Tibial nerve (tissue), 4 donors: ENCODE measurements around the gene OR2B2.

Experiments used
- EP300 ChIP-seq, 2 donors: sonication (generic); formaldehyde crosslinking; IDR thresholded peaks; one replicate each; pipeline ENCODE4 v1.6.1; 2017; ENCODE audit warnings: antibody characterized with exemption in 2 of 2, mild to moderate bottlenecking in 1 of 2
- TF ChIP-seq, protein P1 (sequence below), 5 experiments: fragments of 200-600 bp in 3 of 5; fragments of 450-650 bp in 2 of 5; sonication (generic) in 3 of 5; IDR thresholded peaks; one replicate each; pipeline ENCODE4 v1.5.1; 2016 to 2019; ENCODE audit warnings: antibody characterized with exemption in 5 of 5, mild to moderate bottlenecking in 3 of 5, moderate library complexity in 2 of 5

GRCh38 chr6:27888566-27888965 is 23.6 kb downstream of the OR2B2 start:
- TF ChIP-seq, protein P1, sequence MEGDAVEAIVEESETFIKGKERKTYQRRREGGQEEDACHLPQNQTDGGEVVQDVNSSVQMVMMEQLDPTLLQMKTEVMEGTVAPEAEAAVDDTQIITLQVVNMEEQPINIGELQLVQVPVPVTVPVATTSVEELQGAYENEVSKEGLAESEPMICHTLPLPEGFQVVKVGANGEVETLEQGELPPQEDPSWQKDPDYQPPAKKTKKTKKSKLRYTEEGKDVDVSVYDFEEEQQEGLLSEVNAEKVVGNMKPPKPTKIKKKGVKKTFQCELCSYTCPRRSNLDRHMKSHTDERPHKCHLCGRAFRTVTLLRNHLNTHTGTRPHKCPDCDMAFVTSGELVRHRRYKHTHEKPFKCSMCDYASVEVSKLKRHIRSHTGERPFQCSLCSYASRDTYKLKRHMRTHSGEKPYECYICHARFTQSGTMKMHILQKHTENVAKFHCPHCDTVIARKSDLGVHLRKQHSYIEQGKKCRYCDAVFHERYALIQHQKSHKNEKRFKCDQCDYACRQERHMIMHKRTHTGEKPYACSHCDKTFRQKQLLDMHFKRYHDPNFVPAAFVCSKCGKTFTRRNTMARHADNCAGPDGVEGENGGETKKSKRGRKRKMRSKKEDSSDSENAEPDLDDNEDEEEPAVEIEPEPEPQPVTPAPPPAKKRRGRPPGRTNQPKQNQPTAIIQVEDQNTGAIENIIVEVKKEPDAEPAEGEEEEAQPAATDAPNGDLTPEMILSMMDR (IDR thresholded peaks at IDR 0.05) = no peak
- TF ChIP-seq EP300 (IDR thresholded peaks at IDR 0.05) = no peak
